GM10847 (cell line): ENCODE results near the gene EXOC3L1.

Source experiments
- POLR2A ChIP-seq: IDR thresholded peaks from 2 replicates; pipeline ENCODE4 v1.6.1; 2011; ENCODE audit not compliant: insufficient read length; ENCODE audit errors: extremely low read depth

Gene EXOC3L1

GRCh38 chr16:67191995-67192681 lies 2.2 kb upstream of the EXOC3L1 start, which contains the start of gene E2F4:
Gene E2F4 (plus strand): TSS chr16:67192155. CDS start chr16:67192228, 73 bp downstream.
- peak; percentile 74 for TF ChIP-seq POLR2A

DNA sequence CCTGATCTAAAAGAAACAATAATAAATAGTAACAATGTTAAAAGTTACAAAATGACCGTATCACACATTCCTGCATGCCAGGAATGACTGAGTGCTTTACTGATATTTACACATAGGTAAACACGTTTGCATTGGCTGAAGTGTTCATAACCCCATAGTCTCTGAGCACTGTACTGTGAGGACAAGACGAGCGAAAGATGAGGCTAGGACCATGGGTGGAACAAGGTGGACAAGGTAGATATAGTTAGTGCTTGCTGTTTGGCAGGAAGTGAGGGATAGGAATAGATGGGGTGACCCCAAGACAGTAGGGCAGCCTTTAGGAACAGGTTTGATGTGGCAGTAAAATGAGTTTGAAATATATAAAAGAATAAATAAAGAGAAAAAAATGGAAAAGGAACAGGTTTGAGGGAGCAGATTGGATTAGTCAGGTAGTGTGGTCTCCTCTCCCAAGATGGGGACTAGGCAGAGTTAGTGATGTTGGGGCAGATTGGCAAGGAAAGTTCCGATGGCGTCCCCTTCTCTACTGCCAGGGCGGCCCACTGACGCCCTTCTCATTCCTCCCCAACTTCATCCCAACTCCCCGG lies 1.6 kb upstream of the EXOC3L1 start:
- no peak for TF ChIP-seq POLR2A

GRCh38 chr16:67190448-67191399 lies 788 bp upstream of the EXOC3L1 start:
- TF ChIP-seq POLR2A = no peak

DNA sequence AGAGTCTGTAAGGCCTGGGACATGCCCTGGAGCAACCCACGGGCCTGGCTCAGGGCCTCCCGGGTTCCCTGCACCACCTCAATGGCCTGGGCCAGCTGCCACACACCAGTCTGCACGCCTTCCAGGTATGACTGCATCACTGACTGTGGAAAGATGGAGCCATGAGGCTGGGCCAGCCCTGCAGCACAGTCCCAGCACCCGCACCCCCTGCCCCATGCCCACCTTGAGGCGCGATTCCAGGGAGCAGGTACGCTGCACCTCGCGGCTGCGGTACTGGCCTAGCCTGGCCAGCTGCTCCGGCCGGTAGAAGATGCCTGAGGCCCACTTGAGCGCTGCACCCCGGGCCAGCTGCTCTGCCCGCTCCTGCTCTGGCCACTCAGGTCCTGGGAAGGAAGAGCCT lies 1.1 kb downstream of the EXOC3L1 start:
- TF ChIP-seq POLR2A = no peak

- TF ChIP-seq POLR2A = no peak
Observed at GRCh38 chr16:67188323-67188722, 1.6 kb downstream of the EXOC3L1 start.

- no peak for TF ChIP-seq POLR2A
Observed at GRCh38 chr16:67187175-67187890, 2.6 kb downstream of the EXOC3L1 start.

GRCh38 chr16:67186550-67186950 lies 3.4 kb downstream of the EXOC3L1 start:
- TF ChIP-seq POLR2A = no peak

GRCh38 chr16:67185651-67186134 lies 4.2 kb downstream of the EXOC3L1 start:
- TF ChIP-seq POLR2A = no peak

- no peak for TF ChIP-seq POLR2A
Observed at GRCh38 chr16:67184995-67185650, 4.8 kb downstream of the EXOC3L1 start.

GRCh38 chr16:67184453-67184994 lies 5.4 kb downstream of the EXOC3L1 start:
- no peak for TF ChIP-seq POLR2A

GRCh38 chr16:67183627-67184452 lies 6.1 kb downstream of the EXOC3L1 start, which contains the start of gene MATCAP1:
Gene MATCAP1 (minus strand): TSS chr16:67183963. CDS start chr16:67180610, 3,353 bp downstream.
- no peak for TF ChIP-seq POLR2A

GRCh38 chr16:67183284-67183626 lies 6.7 kb downstream of the EXOC3L1 start:
- TF ChIP-seq POLR2A = no peak

DNA sequence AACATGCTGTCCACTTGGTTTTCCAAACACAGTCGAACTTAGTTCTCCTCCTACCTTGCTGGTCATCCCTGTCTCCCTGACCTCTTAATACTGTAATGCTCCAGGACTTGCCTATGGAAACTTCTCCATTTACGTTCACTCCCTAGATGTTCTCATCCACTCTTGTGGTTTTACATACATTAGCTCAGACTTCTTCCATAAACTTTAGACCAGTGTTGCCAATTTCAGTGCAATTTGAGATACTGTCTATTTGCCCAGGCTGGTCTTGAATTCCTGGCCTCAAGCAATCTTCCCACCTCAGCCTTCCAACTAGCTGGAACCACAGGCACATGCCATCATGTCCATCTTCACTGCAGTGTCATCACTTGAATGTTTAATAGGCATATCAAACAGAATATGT lies 7.6 kb downstream of the EXOC3L1 start:
- no peak for TF ChIP-seq POLR2A
